KMS-11 (cell line): Measurements from ENCODE around the gene PROX2.

Experiments used
- H2AFZ ChIP-seq: fragments of 200-600 bp; sonication (generic); 2 replicates; pipeline ENCODE4 v1.6.1; 2016; ENCODE audit warnings: antibody characterized with exemption, mixed run types, low read depth
- H3K27ac ChIP-seq: fragments of 200-600 bp; sonication (generic); 2 replicates; pipeline ENCODE4 v1.6.1; 2016; ENCODE audit warnings: mild to moderate bottlenecking, mixed run types
- H3K27me3 ChIP-seq: fragments of 200-600 bp; sonication (generic); 2 replicates; pipeline ENCODE4 v1.6.1; 2017; ENCODE audit warnings: mild to moderate bottlenecking, low read depth, mixed run types, moderate library complexity; ENCODE audit not compliant: insufficient read depth
- H3K36me3 ChIP-seq: fragments of 200-600 bp; sonication (generic); 2 replicates; pipeline ENCODE4 v1.6.1; 2017; ENCODE audit warnings: mild to moderate bottlenecking, mixed run types; ENCODE audit not compliant: insufficient read depth
- H3K4me1 ChIP-seq: fragments of 200-600 bp; sonication (generic); 2 replicates; pipeline ENCODE4 v1.6.1; 2016; ENCODE audit warnings: mild to moderate bottlenecking, low read depth, mixed run types; ENCODE audit not compliant: poor library complexity, severe bottlenecking
- H3K4me2 ChIP-seq: fragments of 200-600 bp; sonication (generic); 2 replicates; pipeline ENCODE4 v1.7.0; 2016; ENCODE audit warnings: mild to moderate bottlenecking, mixed run types
- H3K4me3 ChIP-seq: fragments of 200-600 bp; sonication (generic); IDR thresholded peaks from 2 replicates; pipeline ENCODE4 v1.6.1; 2017; ENCODE audit warnings: low read depth, low read length, mixed read lengths; ENCODE audit not compliant: insufficient read depth
- H3K79me2 ChIP-seq: fragments of 200-600 bp; sonication (generic); 2 replicates; pipeline ENCODE4 v1.6.1; 2016; ENCODE audit warnings: low read depth, mixed run types; ENCODE audit not compliant: insufficient read depth
- H3K9ac ChIP-seq: fragments of 200-600 bp; sonication (generic); 2 replicates; pipeline ENCODE4 v1.6.1; 2016; ENCODE audit warnings: mild to moderate bottlenecking, mixed run types
- H4K20me1 ChIP-seq: fragments of 200-600 bp; sonication (generic); 2 replicates; pipeline ENCODE4 v1.6.1; 2016; ENCODE audit warnings: mild to moderate bottlenecking, mixed run types; ENCODE audit not compliant: insufficient read depth
- CTCF ChIP-seq: fragments of 200-600 bp; sonication (generic); conservative IDR thresholded peaks from 2 replicates; pipeline ENCODE4 v1.6.1; 2017; ENCODE audit warnings: low read depth, mild to moderate bottlenecking, antibody characterized with exemption, low read length, moderate library complexity, mixed read lengths

Gene PROX2

GRCh38 chr14:74848768-74849167, 27.2 kb downstream of the PROX2 start:
- Histone ChIP-seq H4K20me1 (no peaks in the 10 kb centered on the region), H3K9ac (no peak overlapping the region), H3K36me3 (no peaks in the 10 kb centered on the region), H3K4me2 (no peak overlapping the region), H3K4me3 (no peak overlapping the region), H3K4me1 (no peaks in the 10 kb centered on the region), H3K27ac (no peak overlapping the region), H3K27me3 (no peaks in the 10 kb centered on the region), H3K79me2 (no peaks in the 10 kb centered on the region), H2AFZ (no peak overlapping the region)
- no peak for TF ChIP-seq CTCF

- Histone ChIP-seq H3K4me1 (no peaks in the 10 kb centered on the region), H3K27me3 (no peaks in the 10 kb centered on the region), H3K4me2 (no peak overlapping the region), H3K9ac (no peak overlapping the region), H3K4me3 (no peak overlapping the region), H3K79me2 (no peaks in the 10 kb centered on the region), H3K27ac (no peak overlapping the region), H2AFZ (no peak overlapping the region), H4K20me1 (no peaks in the 10 kb centered on the region), H3K36me3 (no peaks in the 10 kb centered on the region)
- TF ChIP-seq CTCF = no peak
Observed at GRCh38 chr14:74846968-74847665, 28.8 kb downstream of the PROX2 start.

GRCh38 chr14:74846168-74846567, 29.8 kb downstream of the PROX2 start:
- Histone ChIP-seq H3K27me3 (no peaks in the 10 kb centered on the region), H3K27ac (no peak overlapping the region), H3K9ac (no peak overlapping the region)

GRCh38 chr14:74843653-74844052, 32.3 kb downstream of the PROX2 start:
- Histone ChIP-seq H3K4me2 (no peak overlapping the region), H3K4me3 (no peak overlapping the region), H2AFZ (no peak overlapping the region), H3K9ac (no peak overlapping the region), H3K4me1 (peaks cover under 1% of the 10 kb centered on the region), H3K27me3 (no peaks in the 10 kb centered on the region), H3K27ac (no peak overlapping the region), H3K36me3 (no peaks in the 10 kb centered on the region), H3K79me2 (no peaks in the 10 kb centered on the region), H4K20me1 (no peaks in the 10 kb centered on the region)
- TF ChIP-seq CTCF = no peak

More at GRCh38 chr14:74846168-74846567, 29.8 kb downstream of the PROX2 start:
- TF ChIP-seq CTCF = no peak
- Histone ChIP-seq H3K4me3 (no peak overlapping the region), H2AFZ (no peak overlapping the region), H3K79me2 (no peaks in the 10 kb centered on the region), H3K4me2 (no peak overlapping the region), H4K20me1 (no peaks in the 10 kb centered on the region), H3K4me1 (no peaks in the 10 kb centered on the region), H3K36me3 (no peaks in the 10 kb centered on the region)
